Spleen (tissue), 7 donors: ENCODE results near the gene ANKRD16.

Source experiments
- CTCF ChIP-seq, 11 experiments: fragments of 200-600 bp in 7 of 11; fragments of 450-650 bp in 4 of 11; sonication (generic) in 4 of 11; IDR thresholded peaks in 8 of 11; conservative IDR thresholded peaks in 3 of 11; 1 replicate in 7 of 11; 2 replicates in 4 of 11; pipeline versions ENCODE4 v1.4.0 to v1.8.0; 2016 to 2021; ENCODE audit warnings: antibody characterized with exemption in 11 of 11, inconsistent platforms in 4 of 11, mild to moderate bottlenecking in 1 of 11
- POLR2A ChIP-seq, 3 donors: fragments of 450-650 bp; IDR thresholded peaks; one replicate each; pipeline ENCODE4 v1.5.1; 2017; ENCODE audit warnings: antibody characterized with exemption in 3 of 3, mild to moderate bottlenecking in 1 of 3
- POLR2AphosphoS5 ChIP-seq, 3 donors: sonication (generic); formaldehyde crosslinking; IDR thresholded peaks; one replicate each; pipeline ENCODE4 v1.5.1; 2017; ENCODE audit warnings: antibody characterized with exemption in 3 of 3
- donor health status: DM: no; HTN: no; CAD: no; lungs with moderate emphysema.
- donor health status: DM: no; HTN: no; CAD: no.
- donor health status: DM: no; HTN: no; CAD: no.

- TF ChIP-seq POLR2AphosphoS5 (IDR thresholded peaks at IDR 0.05) (no peak), POLR2A (IDR thresholded peaks at IDR 0.05) (no peak), CTCF (IDR thresholded peaks at IDR 0.05 in 8 of 11, conservative IDR thresholded peaks at IDR 0.05 in 3 of 11) (no peak)
Observed at GRCh38 chr10:5917305-5917704, 27.6 kb upstream of the ANKRD16 start.
